Panc1 (cell line): ENCODE data around the gene KPNA5. TPM values are rescaled to one million over a fixed set of nuclear protein-coding genes. Genes with fewer than 3 reads are reported as not detected.

Experiments used
- ATAC-seq: fragments of 200-7000 bp; cut with Tn5 transposase; 2 replicates; pipeline ENCODE4 v1.9.1; 2020; ENCODE audit warnings: mild to moderate bottlenecking, moderate library complexity
- BruUV-seq: library from RNA; stranded (reverse); fragments of 400-500 nt; replicated peaks from 2 replicates; lab custom pipeline; 2021; lab: Mats Ljungman, UMichigan
- CTCF ChIA-PET: fragments of 300-600 bp; sonication (Branson Sonifier 250); formaldehyde crosslinking; loops from one replicate; lab custom pipeline; 2022; ENCODE audit warnings: antibody characterized with exemption; lab: Charles Lee
- POLR2A ChIA-PET: fragments of 300-600 bp; sonication (Branson Sonifier 250); formaldehyde crosslinking; loops from one replicate; lab custom pipeline; 2022; ENCODE audit warnings: antibody characterized with exemption; lab: Charles Lee
- DNase-seq: peaks from one replicate; pipeline ENCODE4 v3.0.0-alpha.2; 2010; ENCODE audit warnings: low read depth, low spot score
- H3K27ac ChIP-seq: 2 replicates; pipeline ENCODE4 v1.5.1; 2011; ENCODE audit warnings: mild to moderate bottlenecking, low read length, inconsistent platforms
- H3K27me3 ChIP-seq: fragments of 200-500 bp; sonication (Bioruptor generic); 2 replicates; pipeline ENCODE4 v1.6.0; 2014; ENCODE audit warnings: low read length, inconsistent platforms; ENCODE audit not compliant: control insufficient read depth, insufficient read depth
- H3K36me3 ChIP-seq: fragments of 200-500 bp; sonication (Bioruptor generic); 2 replicates; pipeline ENCODE4 v1.5.1; 2014; ENCODE audit warnings: inconsistent platforms, mild to moderate bottlenecking, low read length, moderate library complexity; ENCODE audit not compliant: control insufficient read depth, insufficient read depth
- H3K4me1 ChIP-seq: 2 replicates; pipeline ENCODE4 v1.5.1; 2011; ENCODE audit warnings: inconsistent platforms, mild to moderate bottlenecking, low read length, moderate library complexity; ENCODE audit not compliant: control insufficient read depth, insufficient read depth
- H3K4me3 ChIP-seq, 2 experiments: 2 replicates each; pipeline ENCODE4 v1.5.1; 2011 to 2012; ENCODE audit warnings: low read depth in 2 of 2, low read length in 2 of 2, mild to moderate bottlenecking in 2 of 2, inconsistent platforms in 1 of 2, moderate library complexity in 1 of 2
- H3K9me3 ChIP-seq: fragments of 200-500 bp; sonication (Bioruptor generic); 2 replicates; pipeline ENCODE4 v1.5.1; 2014; ENCODE audit warnings: low read depth, mild to moderate bottlenecking, inconsistent platforms, low read length, moderate library complexity; ENCODE audit not compliant: control insufficient read depth, insufficient read depth
- POLR2AphosphoS5 ChIP-seq: IDR thresholded peaks from 2 replicates; pipeline ENCODE4 v1.6.1; 2012; ENCODE audit warnings: mild to moderate bottlenecking, low read depth, low read length, moderate library complexity
- SIN3A ChIP-seq: IDR thresholded peaks from 2 replicates; pipeline ENCODE4 v1.6.1; 2012; ENCODE audit warnings: low read depth, mild to moderate bottlenecking, low read length, moderate library complexity, borderline replicate concordance; ENCODE audit not compliant: insufficient read depth
- TCF7L2 ChIP-seq: IDR thresholded peaks from 2 replicates; pipeline ENCODE4 v1.6.1; 2011; ENCODE audit warnings: mild to moderate bottlenecking, low read depth, low read length, inconsistent platforms
- in situ Hi-C: cut with HindIII; loops from 2 replicates; pipeline ENCODE4 v1.10.0; 2016; ENCODE audit warnings: low sequenced_read_pairs, low pct_unique_long_range_greater_than_20kb
- intact Hi-C: fragments of 100-400 bp; cut with micrococcal nuclease; formaldehyde crosslinking; loops from one replicate; pipeline ENCODE4 v1.10.0; 2022; ENCODE audit not compliant: unreplicated experiment
- total RNA-seq: library from RNA; stranded (reverse); gene quantifications from one replicate; pipeline ENCODE4 v1.2.1, GENCODE V29; 2021; ENCODE audit not compliant: unreplicated experiment
- TF ChIP-seq, protein P1 (sequence below), 2 experiments: IDR thresholded peaks; 2 replicates each; pipeline ENCODE4 v1.6.1; 2011 to 2012; ENCODE audit warnings: low read depth in 2 of 2, control low read depth in 1 of 2, low read length in 1 of 2, mild to moderate bottlenecking in 1 of 2, moderate library complexity in 1 of 2; ENCODE audit not compliant: insufficient read depth in 1 of 2
- TF ChIP-seq, protein P2 (sequence below): fragments of 450-650 bp; IDR thresholded peaks from 2 replicates; pipeline ENCODE4 v1.5.1; 2017; ENCODE audit warnings: mild to moderate bottlenecking

The KPNA5 gene
- total RNA-seq, 1 experiment from 2014 or later = 16.2 TPM

DNA sequence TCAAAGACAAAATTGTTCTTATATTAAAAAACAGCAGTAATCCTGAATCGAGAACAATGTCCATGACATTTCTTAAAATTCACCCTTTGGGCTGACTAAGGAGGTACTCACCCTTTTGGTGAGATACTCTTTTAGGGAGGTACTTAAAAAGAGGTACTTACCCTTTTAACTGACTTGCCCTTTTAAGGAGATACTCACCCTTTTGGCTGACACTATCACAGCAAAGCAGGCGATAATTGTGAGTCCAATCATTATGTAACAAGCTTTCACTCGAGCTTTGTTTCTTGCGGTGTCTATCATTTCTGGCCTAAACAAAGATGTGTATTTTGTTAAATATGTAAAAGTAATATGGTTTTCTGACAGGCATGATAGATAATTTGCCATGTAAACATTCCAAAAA is 80.8 kb downstream of the KPNA5 start:
- Histone ChIP-seq H3K4me1 (no peaks in the 10 kb centered on the region), H3K27me3 (peaks cover 12% of the 10 kb centered on the region; the same call in 1 of the 2 replicates), H3K27ac (no peak overlapping the region), H3K36me3 (no peaks in the 10 kb centered on the region), H3K4me3 (no peak overlapping the region), H3K9me3 (no peaks in the 10 kb centered on the region)
- BruUV-seq = no TSS peak
- no peak for DNase-seq
- no peak for TF ChIP-seq POLR2AphosphoS5
- no peak for TF ChIP-seq TCF7L2
- TF ChIP-seq, protein P1, sequence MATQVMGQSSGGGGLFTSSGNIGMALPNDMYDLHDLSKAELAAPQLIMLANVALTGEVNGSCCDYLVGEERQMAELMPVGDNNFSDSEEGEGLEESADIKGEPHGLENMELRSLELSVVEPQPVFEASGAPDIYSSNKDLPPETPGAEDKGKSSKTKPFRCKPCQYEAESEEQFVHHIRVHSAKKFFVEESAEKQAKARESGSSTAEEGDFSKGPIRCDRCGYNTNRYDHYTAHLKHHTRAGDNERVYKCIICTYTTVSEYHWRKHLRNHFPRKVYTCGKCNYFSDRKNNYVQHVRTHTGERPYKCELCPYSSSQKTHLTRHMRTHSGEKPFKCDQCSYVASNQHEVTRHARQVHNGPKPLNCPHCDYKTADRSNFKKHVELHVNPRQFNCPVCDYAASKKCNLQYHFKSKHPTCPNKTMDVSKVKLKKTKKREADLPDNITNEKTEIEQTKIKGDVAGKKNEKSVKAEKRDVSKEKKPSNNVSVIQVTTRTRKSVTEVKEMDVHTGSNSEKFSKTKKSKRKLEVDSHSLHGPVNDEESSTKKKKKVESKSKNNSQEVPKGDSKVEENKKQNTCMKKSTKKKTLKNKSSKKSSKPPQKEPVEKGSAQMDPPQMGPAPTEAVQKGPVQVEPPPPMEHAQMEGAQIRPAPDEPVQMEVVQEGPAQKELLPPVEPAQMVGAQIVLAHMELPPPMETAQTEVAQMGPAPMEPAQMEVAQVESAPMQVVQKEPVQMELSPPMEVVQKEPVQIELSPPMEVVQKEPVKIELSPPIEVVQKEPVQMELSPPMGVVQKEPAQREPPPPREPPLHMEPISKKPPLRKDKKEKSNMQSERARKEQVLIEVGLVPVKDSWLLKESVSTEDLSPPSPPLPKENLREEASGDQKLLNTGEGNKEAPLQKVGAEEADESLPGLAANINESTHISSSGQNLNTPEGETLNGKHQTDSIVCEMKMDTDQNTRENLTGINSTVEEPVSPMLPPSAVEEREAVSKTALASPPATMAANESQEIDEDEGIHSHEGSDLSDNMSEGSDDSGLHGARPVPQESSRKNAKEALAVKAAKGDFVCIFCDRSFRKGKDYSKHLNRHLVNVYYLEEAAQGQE (IDR thresholded peaks at IDR 0.05; ENCODE audit: insufficient read depth in 1 of 2, low read depth in 2 of 2, low read length in 1 of 2) = no peak
- TF ChIP-seq, protein P2, sequence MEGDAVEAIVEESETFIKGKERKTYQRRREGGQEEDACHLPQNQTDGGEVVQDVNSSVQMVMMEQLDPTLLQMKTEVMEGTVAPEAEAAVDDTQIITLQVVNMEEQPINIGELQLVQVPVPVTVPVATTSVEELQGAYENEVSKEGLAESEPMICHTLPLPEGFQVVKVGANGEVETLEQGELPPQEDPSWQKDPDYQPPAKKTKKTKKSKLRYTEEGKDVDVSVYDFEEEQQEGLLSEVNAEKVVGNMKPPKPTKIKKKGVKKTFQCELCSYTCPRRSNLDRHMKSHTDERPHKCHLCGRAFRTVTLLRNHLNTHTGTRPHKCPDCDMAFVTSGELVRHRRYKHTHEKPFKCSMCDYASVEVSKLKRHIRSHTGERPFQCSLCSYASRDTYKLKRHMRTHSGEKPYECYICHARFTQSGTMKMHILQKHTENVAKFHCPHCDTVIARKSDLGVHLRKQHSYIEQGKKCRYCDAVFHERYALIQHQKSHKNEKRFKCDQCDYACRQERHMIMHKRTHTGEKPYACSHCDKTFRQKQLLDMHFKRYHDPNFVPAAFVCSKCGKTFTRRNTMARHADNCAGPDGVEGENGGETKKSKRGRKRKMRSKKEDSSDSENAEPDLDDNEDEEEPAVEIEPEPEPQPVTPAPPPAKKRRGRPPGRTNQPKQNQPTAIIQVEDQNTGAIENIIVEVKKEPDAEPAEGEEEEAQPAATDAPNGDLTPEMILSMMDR = no peak
- TF ChIP-seq SIN3A = no peak
- POLR2A ChIA-PET = no interaction called here
- CTCF ChIA-PET = no interaction called here
- ATAC-seq = no peak
- in situ Hi-C loops (no loop called here), intact Hi-C loops (no loop called here)

DNA sequence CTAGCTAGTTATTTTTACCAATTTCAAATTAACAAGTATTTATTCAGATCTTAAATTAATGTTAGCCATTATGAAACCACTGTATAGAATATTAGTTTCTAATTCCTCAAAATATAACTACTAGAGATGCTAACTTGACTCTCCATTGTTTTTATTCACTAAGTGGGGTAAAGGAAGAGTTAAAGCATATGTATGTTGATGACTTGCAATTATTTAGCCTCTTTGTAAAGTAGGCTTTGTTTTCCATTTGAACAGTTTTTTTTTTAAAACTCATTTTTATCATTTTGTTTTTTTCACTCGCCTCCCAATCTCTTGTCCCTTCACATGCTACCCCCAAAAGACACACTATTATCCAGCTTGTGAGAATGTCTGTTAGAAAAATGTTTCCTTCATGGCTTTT is 81.2 kb downstream of the KPNA5 start:
- H3K36me3 ChIP-seq = no peaks in the 10 kb centered on the region
- no peak overlapping the region for H3K27ac ChIP-seq
- CTCF ChIA-PET = no interaction called here
- H3K4me1 ChIP-seq = no peaks in the 10 kb centered on the region
- in situ Hi-C loops = no loop called here
- BruUV-seq = no TSS peak
- intact Hi-C loops = no loop called here
- POLR2A ChIA-PET = no interaction called here
- no peak overlapping the region for H3K4me3 ChIP-seq
- H3K27me3 ChIP-seq = peaks cover 10% of the 10 kb centered on the region; the same call in 1 of the 2 replicates
- ATAC-seq (no peak), DNase-seq (no peak)
- TF ChIP-seq TCF7L2 (no peak), SIN3A (no peak), POLR2AphosphoS5 (no peak)
- TF ChIP-seq, protein P2 = no peak
- TF ChIP-seq, protein P1 (IDR thresholded peaks at IDR 0.05; ENCODE audit: insufficient read depth in 1 of 2, low read depth in 2 of 2, low read length in 1 of 2) = no peak
- no peaks in the 10 kb centered on the region for H3K9me3 ChIP-seq
